Type B pancreatic cell (in vitro differentiated cells): ENCODE measurements around the gene FBLN2. TPM values are rescaled to one million over a fixed set of nuclear protein-coding genes. Genes with fewer than 3 reads are reported as not detected.

Experiments
- DNase-seq: peaks from one replicate; pipeline ENCODE4 v3.0.0; 2021; ENCODE audit warnings: mixed read lengths; ENCODE audit not compliant: unreplicated experiment; ENCODE audit errors: extremely low spot score
- H3K27ac Mint-ChIP-seq: 2 replicates; pipeline ENCODE4 v1.8.0; 2021; ENCODE audit warnings: mild to moderate bottlenecking, mixed read lengths
- H3K27me3 Mint-ChIP-seq: 2 replicates; pipeline ENCODE4 v1.8.0; 2021; ENCODE audit warnings: mixed read lengths
- H3K36me3 Mint-ChIP-seq: 2 replicates; pipeline ENCODE4 v1.8.0; 2021; ENCODE audit warnings: mixed read lengths
- H3K4me1 Mint-ChIP-seq: one replicate; pipeline ENCODE4 v1.8.0; 2021; ENCODE audit warnings: mixed read lengths; ENCODE audit not compliant: unreplicated experiment
- H3K4me3 Mint-ChIP-seq: 2 replicates; pipeline ENCODE4 v1.8.0; 2021; ENCODE audit warnings: mild to moderate bottlenecking, mixed read lengths
- H3K9me3 Mint-ChIP-seq: 2 replicates; pipeline ENCODE4 v1.8.0; 2021; ENCODE audit warnings: mixed read lengths
- CTCF ChIP-seq: fragments of 200-600 bp; sonication (generic); conservative IDR thresholded peaks from 2 replicates; pipeline ENCODE4 v1.5.0; 2021; ENCODE audit warnings: antibody characterized with exemption, mild to moderate bottlenecking
- total RNA-seq: library from RNA; stranded (reverse); gene quantifications from 2 replicates; pipeline ENCODE4 v1.2.1, GENCODE V29; 2021; ENCODE audit warnings: low replicate concordance

FBLN2 gene
- total RNA-seq, 1 donor from 2014 or later, result 67.6 TPM

- no peak overlapping the region for H3K27ac Mint-ChIP-seq
- no peaks in the 10 kb centered on the region for H3K27me3 Mint-ChIP-seq
- no peaks in the 10 kb centered on the region for H3K36me3 Mint-ChIP-seq
- H3K4me3 Mint-ChIP-seq, result no peak overlapping the region
- no peak for DNase-seq
- TF ChIP-seq CTCF, result no peak
- H3K9me3 Mint-ChIP-seq, result no peaks in the 10 kb centered on the region
- H3K4me1 Mint-ChIP-seq, result peaks cover 40% of the 10 kb centered on the region
These were observed 28.5 kb downstream of the FBLN2 start for GRCh38 chr3:13577181-13578121.

GRCh38 chr3:13578251-13578650 is 29.3 kb downstream of the FBLN2 start:
- DNase-seq, result no peak
- TF ChIP-seq CTCF, result no peak
- H3K9me3 Mint-ChIP-seq, result no peaks in the 10 kb centered on the region
- H3K36me3 Mint-ChIP-seq, result no peaks in the 10 kb centered on the region
- no peak overlapping the region for H3K4me3 Mint-ChIP-seq
- H3K4me1 Mint-ChIP-seq, result peaks cover 38% of the 10 kb centered on the region
- H3K27ac Mint-ChIP-seq, result no peak overlapping the region
- no peaks in the 10 kb centered on the region for H3K27me3 Mint-ChIP-seq

- Mint-ChIP-seq H3K4me3 (no peak overlapping the region), H3K9me3 (no peaks in the 10 kb centered on the region), H3K4me1 (peaks cover 36% of the 10 kb centered on the region), H3K27me3 (no peaks in the 10 kb centered on the region), H3K36me3 (no peaks in the 10 kb centered on the region), H3K27ac (no peak overlapping the region)
- TF ChIP-seq CTCF, result no peak
- DNase-seq, result no peak
These were observed 30.1 kb downstream of the FBLN2 start for GRCh38 chr3:13579063-13579462.

- peaks cover 28% of the 10 kb centered on the region for H3K4me1 Mint-ChIP-seq
- no peaks in the 10 kb centered on the region for H3K27me3 Mint-ChIP-seq
- H3K9me3 Mint-ChIP-seq, result no peaks in the 10 kb centered on the region
- no peak for DNase-seq
- peak overlapping the region; percentile 77 for H3K4me3 Mint-ChIP-seq
- H3K27ac Mint-ChIP-seq, result peak overlapping the region; percentile 94
- H3K36me3 Mint-ChIP-seq, result no peaks in the 10 kb centered on the region
- no peak for TF ChIP-seq CTCF
These were observed 31.5 kb downstream of the FBLN2 start for GRCh38 chr3:13580256-13581023.

GRCh38 chr3:13581485-13582365 is 32.8 kb downstream of the FBLN2 start:
- no peaks in the 10 kb centered on the region for H3K36me3 Mint-ChIP-seq
- DNase-seq, result no peak
- TF ChIP-seq CTCF, result no peak
- no peaks in the 10 kb centered on the region for H3K9me3 Mint-ChIP-seq
- H3K4me3 Mint-ChIP-seq, result no peak overlapping the region
- H3K27ac Mint-ChIP-seq, result peak overlapping the region; percentile 94
- H3K4me1 Mint-ChIP-seq, result peaks cover 19% of the 10 kb centered on the region
- no peaks in the 10 kb centered on the region for H3K27me3 Mint-ChIP-seq
